Spleen (tissue), 7 donors: Measurements from ENCODE around the gene FRMD4A.

Source experiments
- POLR2A ChIP-seq, 3 donors: fragments of 450-650 bp; IDR thresholded peaks; one replicate each; pipeline ENCODE4 v1.5.1; 2017; ENCODE audit warnings: antibody characterized with exemption in 3 of 3, mild to moderate bottlenecking in 1 of 3
- TF ChIP-seq, protein P1 (sequence below), 11 experiments: fragments of 200-600 bp in 7 of 11; fragments of 450-650 bp in 4 of 11; sonication (generic) in 4 of 11; IDR thresholded peaks in 8 of 11; conservative IDR thresholded peaks in 3 of 11; 1 replicate in 7 of 11; 2 replicates in 4 of 11; pipeline versions ENCODE4 v1.4.0 to v1.8.0; 2016 to 2021; ENCODE audit warnings: antibody characterized with exemption in 11 of 11, inconsistent platforms in 4 of 11, mild to moderate bottlenecking in 1 of 11
- donor health status: DM: no; HTN: no; CAD: no; lungs with moderate emphysema.
- donor health status: DM: no; HTN: no; CAD: no.
- donor health status: DM: no; HTN: no; CAD: no.

DNA sequence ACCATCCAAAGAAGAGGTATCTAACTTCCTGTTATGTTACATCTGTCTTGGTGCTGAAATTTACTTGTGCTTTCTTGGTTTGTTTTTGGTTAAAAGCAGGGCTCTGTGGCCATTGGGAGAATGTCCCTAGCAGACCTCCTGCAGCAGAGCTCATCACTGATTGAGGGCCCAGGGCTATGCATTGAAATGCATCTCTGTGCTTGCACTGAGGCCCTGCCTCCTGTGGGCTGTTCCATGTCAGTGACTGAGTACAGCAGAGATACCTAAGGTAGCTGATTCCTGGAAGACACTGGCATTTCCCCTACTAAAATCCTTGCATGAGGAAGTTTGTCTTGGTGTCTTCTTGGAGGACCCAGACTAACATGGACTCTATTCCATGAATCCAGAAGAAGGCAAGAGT lies 213.9 kb downstream of the FRMD4A start:
- no peak for TF ChIP-seq POLR2A (IDR thresholded peaks at IDR 0.05)
- TF ChIP-seq, protein P1, sequence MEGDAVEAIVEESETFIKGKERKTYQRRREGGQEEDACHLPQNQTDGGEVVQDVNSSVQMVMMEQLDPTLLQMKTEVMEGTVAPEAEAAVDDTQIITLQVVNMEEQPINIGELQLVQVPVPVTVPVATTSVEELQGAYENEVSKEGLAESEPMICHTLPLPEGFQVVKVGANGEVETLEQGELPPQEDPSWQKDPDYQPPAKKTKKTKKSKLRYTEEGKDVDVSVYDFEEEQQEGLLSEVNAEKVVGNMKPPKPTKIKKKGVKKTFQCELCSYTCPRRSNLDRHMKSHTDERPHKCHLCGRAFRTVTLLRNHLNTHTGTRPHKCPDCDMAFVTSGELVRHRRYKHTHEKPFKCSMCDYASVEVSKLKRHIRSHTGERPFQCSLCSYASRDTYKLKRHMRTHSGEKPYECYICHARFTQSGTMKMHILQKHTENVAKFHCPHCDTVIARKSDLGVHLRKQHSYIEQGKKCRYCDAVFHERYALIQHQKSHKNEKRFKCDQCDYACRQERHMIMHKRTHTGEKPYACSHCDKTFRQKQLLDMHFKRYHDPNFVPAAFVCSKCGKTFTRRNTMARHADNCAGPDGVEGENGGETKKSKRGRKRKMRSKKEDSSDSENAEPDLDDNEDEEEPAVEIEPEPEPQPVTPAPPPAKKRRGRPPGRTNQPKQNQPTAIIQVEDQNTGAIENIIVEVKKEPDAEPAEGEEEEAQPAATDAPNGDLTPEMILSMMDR (IDR thresholded peaks at IDR 0.05 in 8 of 11, conservative IDR thresholded peaks at IDR 0.05 in 3 of 11) = no peak
